ENCODE results near the gene NOTCH1.

The NOTCH1 gene

GRCh38 chr9:136497916-136498695 is 47.7 kb downstream of the NOTCH1 start:
- DNase-seq = no peak

DNA sequence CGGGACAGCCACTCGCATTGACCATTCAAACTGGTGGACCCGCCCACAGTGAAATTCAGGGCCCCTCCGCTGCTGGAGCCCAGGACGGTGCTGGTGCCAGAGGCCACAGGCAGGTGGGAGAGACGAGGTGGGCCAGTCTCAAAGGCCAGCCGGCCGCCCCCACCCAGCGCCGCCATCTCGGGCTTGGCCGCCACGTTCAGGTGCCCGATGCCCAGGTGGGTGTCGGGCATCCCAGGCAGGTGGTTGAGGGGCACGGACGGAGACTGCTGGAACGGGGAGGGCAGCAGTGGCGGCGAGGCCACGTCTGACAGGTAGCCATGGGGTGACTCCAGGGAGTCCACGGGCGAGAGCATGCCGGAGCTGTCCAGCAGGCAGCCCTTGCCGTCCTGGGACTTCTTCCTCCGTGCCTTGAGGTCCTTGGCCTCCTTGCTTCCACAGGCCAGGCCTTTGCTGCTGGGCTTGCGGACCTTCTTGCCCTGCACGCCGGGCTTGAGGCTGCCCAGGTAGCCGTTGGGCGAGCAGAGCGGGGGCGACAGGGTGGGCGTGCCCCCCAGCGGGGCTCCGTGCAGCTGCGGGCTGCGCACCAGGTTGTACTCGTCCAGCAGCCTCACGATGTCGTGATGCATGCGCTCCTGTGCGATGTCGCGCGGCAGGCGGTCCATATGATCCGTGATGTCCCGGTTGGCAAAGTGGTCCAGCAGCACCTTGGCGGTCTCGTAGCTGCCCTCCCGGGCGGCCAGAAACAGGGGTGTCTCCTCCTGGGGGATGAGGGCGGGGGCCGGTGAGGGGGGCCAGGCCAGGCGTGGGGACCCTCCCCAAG is 48.8 kb downstream of the NOTCH1 start:
- no peak for DNase-seq

GRCh38 chr9:136496181-136496580 is 49.7 kb downstream of the NOTCH1 start:
- no peak for DNase-seq

DNA sequence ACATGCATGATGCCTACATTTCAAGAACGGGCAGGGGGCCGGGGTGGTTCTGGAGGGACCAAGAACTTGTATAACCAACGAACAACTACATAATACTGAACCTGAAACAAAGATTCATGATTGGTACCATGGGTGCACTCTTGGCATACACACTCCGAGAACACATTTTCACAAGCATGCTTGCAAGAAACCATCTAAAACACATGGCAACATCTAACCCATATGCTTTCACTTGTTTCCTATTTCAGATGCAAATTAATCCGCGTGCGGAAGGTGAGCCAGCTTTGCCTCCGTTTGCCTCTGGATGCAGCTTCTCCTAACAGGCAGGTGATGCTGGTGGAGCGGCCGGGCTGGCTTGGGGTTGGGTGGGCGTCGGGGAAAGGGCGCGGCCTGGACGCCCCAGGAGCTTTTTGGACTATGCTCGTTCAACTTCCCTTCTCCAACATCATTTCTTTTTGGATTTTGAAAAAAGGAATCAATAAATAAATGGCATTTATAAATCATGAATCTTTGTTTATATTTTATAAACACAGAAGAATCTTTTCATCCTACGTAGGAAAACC is 50.5 kb downstream of the NOTCH1 start:
- DNase-seq = no peak

- DNase-seq = no peak
Measured at GRCh38 chr9:136494531-136495215, 51.2 kb downstream of the NOTCH1 start.

- DNase-seq = no peak
Measured at GRCh38 chr9:136494012-136494411, 51.8 kb downstream of the NOTCH1 start.

- DNase-seq = no peak
Measured at GRCh38 chr9:136493567-136493971, 52.3 kb downstream of the NOTCH1 start.

GRCh38 chr9:136492978-136493522 is 52.8 kb downstream of the NOTCH1 start:
- DNase-seq = no peak

DNA sequence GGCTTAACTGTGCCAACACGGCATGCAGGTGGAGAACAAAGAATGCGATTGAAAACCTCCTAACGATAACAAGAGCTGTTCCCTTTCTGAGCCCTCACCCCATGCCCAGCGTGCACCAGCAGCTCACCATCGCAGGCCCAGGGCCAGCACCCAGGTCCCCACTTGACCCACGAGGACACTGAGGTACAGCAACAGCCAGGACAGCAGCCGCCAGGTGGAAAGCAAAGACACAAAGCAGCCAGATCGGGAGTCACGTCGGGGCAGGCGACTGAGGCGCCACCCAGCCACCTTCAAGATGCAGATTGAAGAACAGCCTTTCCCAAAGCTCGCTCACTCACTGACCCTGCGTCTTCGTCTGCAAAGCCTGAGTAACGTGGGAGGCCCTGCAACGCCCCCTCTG is 56.1 kb downstream of the NOTCH1 start:
- no peak for DNase-seq

- peak; percentile 63 for DNase-seq
Measured at GRCh38 chr9:136488247-136489214, 57.3 kb downstream of the NOTCH1 start.

GRCh38 chr9:136487672-136488071 is 58.2 kb downstream of the NOTCH1 start:
- DNase-seq = no peak

DNA sequence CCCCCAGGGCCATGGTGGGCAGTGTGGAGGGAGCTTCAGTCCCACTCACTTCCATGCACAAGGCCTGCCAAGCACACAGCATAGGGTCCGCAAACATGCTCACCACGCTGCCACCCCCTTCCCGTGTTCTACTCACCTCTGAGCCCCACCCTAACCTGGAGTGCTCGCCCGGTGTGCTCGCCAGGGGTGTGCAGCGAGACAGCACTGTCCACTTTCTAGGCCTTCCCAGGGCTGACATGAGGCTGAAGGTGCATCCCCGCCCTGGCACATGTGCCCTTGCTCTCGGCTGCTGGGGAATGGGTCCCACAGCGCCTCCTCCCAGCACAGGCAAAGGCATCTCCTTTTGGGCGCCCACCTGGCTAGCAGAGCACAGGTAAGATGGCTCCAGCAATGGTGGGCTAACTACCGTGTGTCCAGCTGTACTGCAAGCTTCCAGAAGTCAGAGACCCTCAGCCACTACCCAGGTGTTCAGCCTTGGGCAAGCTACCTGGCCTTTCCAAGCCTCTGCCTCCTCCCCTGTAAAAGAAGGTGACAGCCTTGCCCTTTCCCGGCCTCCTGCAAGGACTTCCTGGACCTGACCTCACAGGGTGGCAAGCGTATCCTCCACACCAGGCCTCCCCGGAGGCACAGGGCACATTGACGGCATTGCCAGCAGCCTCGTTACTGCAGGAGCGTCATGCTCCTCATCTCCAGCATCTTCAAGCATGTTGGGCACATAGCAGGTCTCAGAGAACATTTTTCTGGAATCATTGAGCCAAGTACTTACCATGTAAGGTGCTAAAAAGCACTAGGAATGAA is 58.8 kb downstream of the NOTCH1 start:
- no peak for DNase-seq

- no peak for DNase-seq
Measured at GRCh38 chr9:136486131-136486530, 59.7 kb downstream of the NOTCH1 start.

- DNase-seq = peak; percentile 79
Measured at GRCh38 chr9:136485049-136486045, 60.5 kb downstream of the NOTCH1 start.

DNA sequence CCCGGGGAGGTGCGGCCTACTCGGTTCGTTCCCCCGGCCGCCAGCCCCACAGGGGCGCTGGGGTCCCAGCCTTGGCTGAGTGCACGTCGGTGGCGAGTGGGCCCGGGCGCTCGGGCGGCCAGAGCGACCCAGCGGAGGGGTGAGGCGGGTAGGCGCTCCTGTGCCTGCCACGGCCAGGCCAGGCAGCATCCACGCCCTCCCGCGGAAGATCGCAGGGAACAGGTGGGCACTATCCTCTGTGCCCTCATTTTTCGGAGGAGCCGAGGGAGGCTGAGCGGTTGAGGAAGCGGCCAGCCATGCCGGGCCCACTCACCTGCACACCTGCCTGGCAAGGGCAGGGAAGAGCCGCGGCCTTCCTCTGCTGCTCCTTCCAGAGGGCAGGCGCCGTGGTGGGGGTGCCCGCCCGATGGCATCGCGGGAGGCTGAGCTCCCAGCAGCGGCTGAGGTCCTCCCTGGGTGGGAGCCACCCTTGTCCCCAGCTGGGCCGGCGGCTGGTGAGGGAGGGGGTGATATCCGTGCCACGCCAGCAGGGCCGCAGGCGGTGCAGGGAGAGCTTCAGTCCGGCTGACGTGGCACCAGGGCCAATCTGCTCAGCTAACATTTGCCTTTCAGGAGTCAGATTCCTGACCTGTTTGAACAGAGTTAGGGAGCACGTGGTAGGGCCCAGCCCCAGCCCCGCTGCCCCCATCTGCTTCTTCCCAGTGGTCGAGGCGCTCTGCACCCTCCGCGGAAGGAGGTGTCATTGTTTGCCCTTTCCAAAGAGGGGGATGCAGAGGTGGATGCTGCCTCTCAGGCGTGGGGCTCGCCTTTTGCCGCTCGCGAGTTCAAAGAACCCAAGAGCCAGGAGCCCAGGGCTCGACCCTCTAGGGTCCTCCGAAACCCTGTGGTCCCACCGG is 61.4 kb downstream of the NOTCH1 start:
- no peak for DNase-seq

- peak; percentile 96 for DNase-seq
Measured at GRCh38 chr9:136483589-136484152, 62.2 kb downstream of the NOTCH1 start.

- peak; percentile 98 for DNase-seq
Measured at GRCh38 chr9:136482793-136483588, 62.9 kb downstream of the NOTCH1 start, which contains the start of gene SEC16A. TSS of gene SEC16A (minus strand) at chr9:136483040. CDS start at chr9:136477615, 5,425 bp downstream.

Data from CD4-positive, alpha-beta T cell treated with Interleukin-15 for 1 hour (primary cell).